MCF 10A (cell line): Measurements from ENCODE around the gene HES4. TPM values are rescaled to one million over a fixed set of nuclear protein-coding genes. Genes with fewer than 3 reads are reported as not detected.

Experiments used
- BruUV-seq: library from RNA; stranded (reverse); fragments of 400-500 nt; replicated peaks from 2 replicates; lab custom pipeline; 2021; lab: Mats Ljungman, UMichigan
- CTCF ChIA-PET: fragments of 300-600 bp; sonication (Branson Sonifier 250); formaldehyde crosslinking; extraction: SDS; loops from one replicate; lab custom pipeline; 2021; ENCODE audit warnings: antibody characterized with exemption, inconsistent platforms; lab: Yijun Ruan, JAX
- POLR2A ChIA-PET: fragments of 300-600, 350-650 bp; sonication (Branson Sonifier 250); formaldehyde crosslinking; extraction: SDS; loops from one replicate; lab custom pipeline; 2020; ENCODE audit warnings: antibody characterized with exemption, inconsistent platforms; lab: Yijun Ruan, JAX
- DNase-seq: peaks from one replicate; pipeline ENCODE4 v3.0.0-alpha.2; 2018; ENCODE audit not compliant: unreplicated experiment
- H3K27ac Mint-ChIP-seq: one replicate; pipeline ENCODE4 v1.8.0; 2022; ENCODE audit warnings: mild to moderate bottlenecking, low read depth, mixed read lengths; ENCODE audit not compliant: unreplicated experiment
- H3K27me3 Mint-ChIP-seq: one replicate; pipeline ENCODE4 v1.8.0; 2022; ENCODE audit warnings: mixed read lengths; ENCODE audit not compliant: insufficient read depth, unreplicated experiment
- H3K36me3 Mint-ChIP-seq: one replicate; pipeline ENCODE4 v1.8.0; 2022; ENCODE audit warnings: mild to moderate bottlenecking, moderate library complexity, mixed read lengths; ENCODE audit not compliant: insufficient read depth, unreplicated experiment
- H3K4me1 Mint-ChIP-seq: one replicate; pipeline ENCODE4 v1.8.0; 2022; ENCODE audit warnings: mixed read lengths; ENCODE audit not compliant: insufficient read depth, unreplicated experiment
- H3K4me3 Mint-ChIP-seq: one replicate; pipeline ENCODE4 v1.8.0; 2022; ENCODE audit warnings: mild to moderate bottlenecking, moderate library complexity, mixed read lengths; ENCODE audit not compliant: unreplicated experiment
- H3K9me3 Mint-ChIP-seq: one replicate; pipeline ENCODE4 v1.8.0; 2022; ENCODE audit warnings: mixed read lengths; ENCODE audit not compliant: unreplicated experiment
- intact Hi-C: fragments of 100-400 bp; cut with micrococcal nuclease; formaldehyde crosslinking; loops from 2 replicates; pipeline ENCODE4 v1.14.1; 2022
- total RNA-seq: library from RNA; stranded (reverse); gene quantifications from 2 replicates; pipeline ENCODE4 v1.2.3, GENCODE V29; 2022
- TF ChIP-seq, protein P1 (sequence below): fragments of 200-600 bp; IDR thresholded peaks from one replicate; pipeline ENCODE4 v1.8.0; 2022; ENCODE audit warnings: antibody characterized with exemption, mild to moderate bottlenecking; ENCODE audit not compliant: unreplicated experiment

The HES4 gene
- total RNA-seq, 1 experiment from 2014 or later: 42.1 TPM

DNA sequence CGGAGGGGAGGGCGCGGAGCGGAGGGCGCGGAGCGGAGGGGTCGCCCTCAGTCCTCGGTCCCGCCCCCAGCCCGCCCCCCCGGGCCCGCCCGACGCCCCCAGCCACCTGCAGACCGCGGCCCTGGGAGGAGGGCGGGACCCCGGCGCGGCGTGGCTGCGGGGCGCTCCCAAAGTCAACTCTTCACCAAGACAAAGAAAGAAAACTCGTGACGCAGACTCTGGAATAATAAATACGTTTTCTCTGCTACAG lies 1.2 kb downstream of the HES4 start:
- Mint-ChIP-seq H3K36me3 (no peaks in the 10 kb centered on the region), H3K4me1 (peaks cover 13% of the 10 kb centered on the region), H3K9me3 (no peaks in the 10 kb centered on the region), H3K27ac (no peak overlapping the region), H3K4me3 (peak overlapping the region; percentile 82), H3K27me3 (no peaks in the 10 kb centered on the region)
- POLR2A ChIA-PET: interaction anchor here (1.1 kb wide), 1 partner anchor 12 kb away, joined by 3 read pairs; no protein-coding TSS in a partner anchor
- CTCF ChIA-PET: interaction anchor here (0.7 to 0.9 kb wide), 2 partner anchors 14 to 16 kb away, joined by 3 to 7 read pairs; no protein-coding TSS in a partner anchor
- intact Hi-C loops: no loop called here
- TF ChIP-seq, protein P1, sequence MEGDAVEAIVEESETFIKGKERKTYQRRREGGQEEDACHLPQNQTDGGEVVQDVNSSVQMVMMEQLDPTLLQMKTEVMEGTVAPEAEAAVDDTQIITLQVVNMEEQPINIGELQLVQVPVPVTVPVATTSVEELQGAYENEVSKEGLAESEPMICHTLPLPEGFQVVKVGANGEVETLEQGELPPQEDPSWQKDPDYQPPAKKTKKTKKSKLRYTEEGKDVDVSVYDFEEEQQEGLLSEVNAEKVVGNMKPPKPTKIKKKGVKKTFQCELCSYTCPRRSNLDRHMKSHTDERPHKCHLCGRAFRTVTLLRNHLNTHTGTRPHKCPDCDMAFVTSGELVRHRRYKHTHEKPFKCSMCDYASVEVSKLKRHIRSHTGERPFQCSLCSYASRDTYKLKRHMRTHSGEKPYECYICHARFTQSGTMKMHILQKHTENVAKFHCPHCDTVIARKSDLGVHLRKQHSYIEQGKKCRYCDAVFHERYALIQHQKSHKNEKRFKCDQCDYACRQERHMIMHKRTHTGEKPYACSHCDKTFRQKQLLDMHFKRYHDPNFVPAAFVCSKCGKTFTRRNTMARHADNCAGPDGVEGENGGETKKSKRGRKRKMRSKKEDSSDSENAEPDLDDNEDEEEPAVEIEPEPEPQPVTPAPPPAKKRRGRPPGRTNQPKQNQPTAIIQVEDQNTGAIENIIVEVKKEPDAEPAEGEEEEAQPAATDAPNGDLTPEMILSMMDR: no peak
- no TSS peak for BruUV-seq
- DNase-seq: no peak

DNA sequence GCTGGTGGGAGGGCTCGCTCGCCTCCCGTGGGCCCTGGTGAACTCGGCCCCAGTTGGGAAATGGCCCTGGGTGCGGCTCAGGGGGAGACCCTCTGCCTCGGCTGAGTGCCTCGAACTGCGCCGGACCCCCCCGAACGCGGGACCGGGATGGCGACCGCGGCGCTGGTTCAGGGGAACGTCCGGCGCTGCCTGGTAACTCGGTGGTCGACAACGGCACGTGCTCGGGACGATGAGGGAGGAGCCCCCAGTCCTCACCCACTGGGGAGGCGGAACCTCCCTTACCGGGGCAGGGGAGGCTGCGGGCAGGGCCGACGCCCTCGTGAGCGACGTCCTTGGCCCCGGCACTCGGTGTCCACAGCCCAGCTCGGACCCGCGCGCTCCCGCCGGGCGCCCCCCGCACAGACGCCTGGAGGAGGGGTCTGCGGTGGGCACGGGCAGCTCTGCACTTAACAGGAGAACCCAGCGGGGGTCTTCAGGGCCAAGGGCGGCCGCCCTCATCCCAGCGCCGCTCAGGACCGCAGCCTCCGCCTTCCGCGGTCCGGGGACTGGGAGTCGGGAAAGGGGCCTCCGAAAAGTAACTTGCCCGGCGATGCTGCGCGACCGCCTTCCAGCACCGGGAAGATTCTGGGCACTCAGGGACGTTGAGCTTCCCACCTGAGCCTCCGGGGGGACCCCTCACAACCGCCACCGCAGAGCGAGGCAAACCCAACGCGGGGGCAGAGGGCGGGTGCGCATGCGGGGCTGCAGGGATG lies 1.7 kb downstream of the HES4 start:
- Mint-ChIP-seq H3K27ac (no peak overlapping the region), H3K4me3 (peak overlapping the region; percentile 82), H3K27me3 (no peaks in the 10 kb centered on the region), H3K9me3 (no peaks in the 10 kb centered on the region), H3K36me3 (no peaks in the 10 kb centered on the region), H3K4me1 (peaks cover 13% of the 10 kb centered on the region)
- ChIA-PET CTCF (interaction anchor here (0.6 to 0.7 kb wide), 2 partner anchors 13 to 370 kb away, joined by 3 to 7 read pairs; no protein-coding TSS in a partner anchor), POLR2A (interaction anchor here (1.1 kb wide), 1 partner anchor 13 kb away, joined by 3 read pairs; no protein-coding TSS in a partner anchor)
- BruUV-seq: no TSS peak
- TF ChIP-seq, protein P1: no peak
- intact Hi-C loops: no loop called here
- DNase-seq: no peak

DNA sequence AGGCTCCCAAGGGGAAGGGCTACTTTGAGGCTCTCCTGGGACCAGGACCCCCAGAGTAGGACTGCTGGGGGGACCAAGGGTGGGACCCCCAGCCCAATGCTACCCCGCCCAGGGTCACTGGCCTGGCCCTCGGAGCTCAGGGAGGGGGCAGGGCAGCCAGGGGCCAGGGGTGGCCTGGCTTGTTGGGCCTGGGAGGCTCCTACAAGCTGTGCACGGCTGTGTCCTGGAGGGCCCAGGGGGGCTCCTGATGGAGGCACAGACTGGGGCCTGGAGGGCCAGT lies 2.2 kb downstream of the HES4 start:
- DNase-seq: no peak
- peaks cover 13% of the 10 kb centered on the region for H3K4me1 Mint-ChIP-seq
- H3K27ac Mint-ChIP-seq: no peak overlapping the region
- no TSS peak for BruUV-seq
- TF ChIP-seq, protein P1: no peak
- no peaks in the 10 kb centered on the region for H3K27me3 Mint-ChIP-seq
- ChIA-PET CTCF (interaction anchor here (0.6 to 1.1 kb wide), 2 partner anchors 13 to 371 kb away, joined by 3 to 5 read pairs; no protein-coding TSS in a partner anchor), POLR2A (interaction anchor here (0.6 kb wide), 1 partner anchor 31 kb away, joined by 3 read pairs; the partner anchor contains the start of gene PLEKHN1)
- H3K9me3 Mint-ChIP-seq: peaks cover 1% of the 10 kb centered on the region
- H3K36me3 Mint-ChIP-seq: no peaks in the 10 kb centered on the region
- intact Hi-C loops: no loop called here
- H3K4me3 Mint-ChIP-seq: no peak overlapping the region

DNA sequence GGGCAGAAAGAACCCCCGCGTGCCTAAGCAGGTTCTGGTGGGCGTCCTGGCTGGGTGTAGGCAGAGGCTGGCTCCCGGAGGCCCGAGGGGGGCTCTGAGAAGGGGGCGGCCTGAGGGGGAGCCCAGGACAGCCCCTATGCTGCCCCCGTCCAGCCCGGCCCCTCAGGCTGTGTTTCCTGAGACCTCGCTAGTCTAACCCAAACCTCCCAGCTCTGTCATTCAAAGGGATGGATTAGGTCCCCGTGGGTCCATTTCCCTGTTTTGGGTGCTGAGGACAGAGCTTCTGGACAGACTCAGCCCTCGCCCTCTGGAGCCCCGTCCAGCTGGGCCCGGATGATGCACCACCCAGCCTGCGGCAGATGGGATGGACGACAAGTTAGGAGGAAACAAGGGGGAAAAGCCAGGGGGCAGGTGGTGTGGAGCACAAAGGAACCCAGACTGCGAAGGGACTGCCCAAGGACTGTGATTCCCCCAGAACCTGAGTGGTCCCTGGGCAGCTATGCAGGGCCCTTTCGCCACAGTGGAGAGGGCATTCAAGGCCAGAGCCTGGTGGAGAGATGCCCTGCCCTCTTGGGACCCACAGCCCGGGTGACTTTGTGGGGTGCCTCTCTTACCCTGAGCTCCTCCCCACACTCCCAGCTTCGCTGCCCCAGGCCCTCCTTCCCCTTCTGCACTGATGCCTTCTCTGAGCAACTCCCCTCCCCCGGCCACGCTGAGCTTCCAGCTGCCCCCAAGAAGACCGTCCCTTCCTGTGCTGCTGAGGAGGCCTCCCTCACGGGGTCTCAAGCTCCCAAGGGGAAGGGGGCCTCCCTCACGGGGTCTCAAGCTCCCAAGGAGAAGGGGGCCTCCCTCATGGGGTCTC lies 2.8 kb downstream of the HES4 start:
- H3K4me3 Mint-ChIP-seq: no peak overlapping the region
- no peaks in the 10 kb centered on the region for H3K27me3 Mint-ChIP-seq
- ChIA-PET POLR2A (interaction anchor here (0.6 kb wide), 1 partner anchor 31 kb away, joined by 3 read pairs; the partner anchor contains the start of gene PLEKHN1), CTCF (interaction anchor here (0.6 to 1.1 kb wide), 2 partner anchors 13 to 371 kb away, joined by 3 to 5 read pairs; no protein-coding TSS in a partner anchor)
- intact Hi-C loops: no loop called here
- BruUV-seq: no TSS peak
- no peak overlapping the region for H3K27ac Mint-ChIP-seq
- TF ChIP-seq, protein P1: no peak
- DNase-seq: no peak
- H3K9me3 Mint-ChIP-seq: peaks cover 7% of the 10 kb centered on the region
- H3K36me3 Mint-ChIP-seq: no peaks in the 10 kb centered on the region
- peaks cover 12% of the 10 kb centered on the region for H3K4me1 Mint-ChIP-seq
